ENCODE results near the gene ZNF516.

Gene ZNF516

DNA sequence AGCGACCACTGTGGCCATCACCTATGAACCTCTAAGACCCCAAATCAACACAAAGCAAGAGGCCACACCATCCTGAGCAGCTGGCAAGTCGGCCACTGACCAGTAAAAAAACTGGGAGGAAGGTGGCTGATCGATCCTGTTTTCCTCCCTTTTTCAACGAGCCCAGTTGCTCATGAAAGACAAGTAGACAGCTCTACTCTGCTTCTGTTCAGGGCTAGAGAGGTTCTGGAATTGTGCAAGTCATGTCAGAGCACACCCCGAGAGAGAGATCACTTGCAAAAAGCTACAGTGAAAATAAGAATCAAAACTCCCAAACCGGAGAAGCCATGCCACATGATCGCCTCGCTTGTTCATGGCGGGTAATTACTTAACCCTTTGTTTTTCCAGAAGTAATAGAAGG, 34.6 kb downstream of the ZNF516 start:
- no peak for DNase-seq (ENCODE audit: low read depth)
- H3K4me3 ChIP-seq (ENCODE audit: low read depth, low read length), result no peak overlapping the region

DNA sequence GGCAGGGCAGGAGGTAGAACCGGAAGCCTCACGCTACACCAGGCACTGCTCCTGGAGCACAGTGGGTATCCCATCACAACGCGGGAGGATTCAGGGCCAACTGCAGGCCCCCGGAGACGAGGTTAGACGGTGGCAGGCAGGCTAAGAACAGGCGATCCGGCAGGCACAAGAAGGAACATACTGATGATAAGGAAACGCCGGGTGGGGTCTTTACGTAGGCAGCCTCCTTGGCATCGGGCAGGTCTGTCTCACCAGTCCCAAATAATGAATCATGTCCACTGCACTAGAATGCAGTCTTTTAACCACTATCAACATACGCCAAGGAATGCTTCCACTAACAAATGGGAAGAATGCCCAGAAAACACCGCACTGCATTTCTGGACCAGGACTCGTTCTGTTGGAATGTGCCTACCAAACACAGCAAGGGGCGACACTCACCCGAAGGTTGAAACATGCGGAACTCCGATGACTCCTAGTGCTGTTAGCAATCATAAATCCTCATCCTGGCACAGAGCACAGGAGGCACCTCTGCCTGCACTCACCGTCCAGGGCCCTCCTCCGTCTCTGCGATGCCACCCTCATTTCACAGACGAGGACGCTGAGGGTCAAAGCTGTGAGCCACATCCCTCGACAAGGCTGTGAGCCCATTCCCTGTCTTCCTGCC, 35.2 kb downstream of the ZNF516 start:
- H3K4me3 ChIP-seq (ENCODE audit: low read depth, low read length), result peak overlapping the region; percentile 1
- DNase-seq (ENCODE audit: low read depth), result peak; percentile 99

DNA sequence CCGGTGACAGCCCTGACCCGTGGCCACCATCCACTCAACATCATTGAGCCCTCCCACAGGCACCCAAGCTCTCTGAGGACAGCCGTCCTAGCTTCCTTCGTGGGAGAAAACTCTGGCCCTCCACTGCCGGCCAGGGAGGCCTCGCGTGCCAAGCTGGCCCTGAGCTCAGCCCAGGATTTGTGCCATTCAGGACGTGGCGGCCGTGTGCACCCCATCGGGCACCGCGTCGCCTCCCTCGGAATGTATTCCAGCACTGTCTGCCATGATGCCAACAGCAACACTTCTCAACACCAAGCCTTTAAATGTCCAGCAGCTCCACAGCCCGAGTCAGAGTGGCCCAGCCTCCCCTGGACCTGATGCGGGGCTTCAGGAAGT, 35.7 kb downstream of the ZNF516 start:
- peak overlapping the region; percentile 1 for H3K4me3 ChIP-seq (ENCODE audit: low read depth, low read length)
- no peak for DNase-seq (ENCODE audit: low read depth)

DNA sequence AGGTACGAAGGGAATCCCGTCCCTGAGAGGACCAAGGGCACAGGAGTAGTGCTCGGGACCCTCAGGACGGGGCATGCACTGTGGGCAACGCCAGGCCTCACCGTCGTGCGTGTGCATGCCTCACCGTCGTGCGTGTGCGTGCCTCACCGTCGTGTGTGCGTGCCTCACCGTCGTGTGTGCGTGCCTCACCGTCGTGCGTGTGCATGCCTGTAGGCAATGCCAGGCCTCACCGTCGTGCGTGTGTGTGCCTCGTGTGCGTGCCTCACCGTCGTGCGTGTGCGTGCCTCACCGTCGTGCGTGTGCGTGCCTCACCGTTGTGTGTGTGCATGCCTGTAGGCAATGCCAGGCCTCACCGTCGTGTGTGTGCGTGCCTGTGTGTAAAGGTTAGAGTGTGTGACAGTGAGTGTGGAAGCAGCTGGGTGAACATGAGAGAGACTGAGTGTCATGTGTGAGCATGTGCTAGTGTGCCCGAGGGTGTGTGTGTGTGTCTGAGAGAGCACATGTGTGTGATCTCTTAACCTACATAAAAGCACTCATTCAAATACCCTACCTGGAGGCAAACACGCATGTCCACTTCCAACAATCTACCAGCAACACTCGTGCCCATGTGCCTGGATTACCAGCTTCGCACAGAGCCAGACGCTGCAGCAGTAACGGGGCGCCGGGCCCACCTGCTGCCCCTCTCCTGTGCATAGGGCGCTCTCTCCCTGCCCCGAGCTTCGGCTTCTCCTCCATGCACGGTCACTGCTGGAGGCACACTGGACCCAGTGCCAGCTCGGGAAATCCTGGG, 36.3 kb downstream of the ZNF516 start:
- H3K4me3 ChIP-seq (ENCODE audit: low read depth, low read length), result no peak overlapping the region
- DNase-seq (ENCODE audit: low read depth), result no peak

DNA sequence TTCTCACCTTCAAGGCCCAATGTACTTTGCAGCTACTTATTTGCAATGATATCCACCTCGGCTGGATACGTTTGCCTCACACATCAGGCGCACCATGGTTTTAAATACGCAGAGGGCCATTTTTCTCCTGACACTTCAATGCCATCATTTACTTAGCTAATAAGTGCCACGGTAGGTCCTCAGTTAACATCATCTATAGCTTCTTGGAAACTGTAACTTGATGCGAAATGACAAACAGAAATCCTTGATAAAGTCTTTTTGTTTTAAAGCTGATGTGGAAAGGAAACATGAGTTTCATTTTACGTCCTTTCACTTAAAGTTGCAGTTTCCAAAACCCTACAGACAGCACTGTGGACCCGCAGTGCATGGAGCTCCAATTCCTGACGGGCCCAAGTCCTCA, 37.1 kb downstream of the ZNF516 start:
- no peak for DNase-seq (ENCODE audit: low read depth)
- H3K4me3 ChIP-seq (ENCODE audit: low read depth, low read length), result no peak overlapping the region

DNA sequence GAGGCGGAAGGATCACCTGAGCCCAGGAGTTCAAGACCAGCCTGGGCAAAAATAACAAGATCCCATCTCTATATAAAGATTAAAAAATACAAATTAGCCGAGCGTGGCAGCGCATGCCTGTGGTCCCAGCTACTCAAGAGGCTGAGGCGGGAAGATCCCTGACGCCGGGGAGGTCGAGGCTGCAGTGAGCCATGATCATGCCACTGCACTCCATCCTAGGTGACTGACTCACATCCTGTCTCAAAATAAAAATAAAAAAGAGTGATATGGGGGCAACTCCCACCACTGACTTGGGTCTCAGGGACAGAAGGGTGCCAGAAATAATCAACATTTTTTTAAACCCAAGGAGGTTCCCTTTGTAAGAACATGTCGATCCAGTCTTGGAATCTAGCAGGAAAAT, 37.6 kb downstream of the ZNF516 start:
- H3K4me3 ChIP-seq (ENCODE audit: low read depth, low read length), result no peak overlapping the region
- no peak for DNase-seq (ENCODE audit: low read depth)

DNA sequence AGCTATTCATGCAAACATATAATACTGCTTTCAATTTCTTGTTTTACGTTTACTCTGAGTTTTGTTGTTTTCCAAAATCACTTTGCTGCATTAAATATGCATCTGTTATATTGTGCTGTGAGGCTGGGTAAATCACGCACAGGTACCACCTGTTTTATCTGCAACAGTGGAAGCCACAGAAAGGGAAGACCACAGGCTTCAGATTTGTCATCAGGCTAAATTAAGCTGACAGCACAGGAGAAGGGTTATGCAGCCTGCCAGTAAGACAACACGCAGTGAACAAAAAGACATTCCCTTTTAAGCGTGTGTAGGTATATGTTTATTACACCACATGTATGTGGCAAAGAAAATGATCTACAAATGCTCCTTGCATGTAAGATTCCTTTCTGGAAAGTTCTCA, 38.2 kb downstream of the ZNF516 start:
- H3K4me3 ChIP-seq (ENCODE audit: low read depth, low read length), result no peak overlapping the region
- DNase-seq (ENCODE audit: low read depth), result no peak

DNA sequence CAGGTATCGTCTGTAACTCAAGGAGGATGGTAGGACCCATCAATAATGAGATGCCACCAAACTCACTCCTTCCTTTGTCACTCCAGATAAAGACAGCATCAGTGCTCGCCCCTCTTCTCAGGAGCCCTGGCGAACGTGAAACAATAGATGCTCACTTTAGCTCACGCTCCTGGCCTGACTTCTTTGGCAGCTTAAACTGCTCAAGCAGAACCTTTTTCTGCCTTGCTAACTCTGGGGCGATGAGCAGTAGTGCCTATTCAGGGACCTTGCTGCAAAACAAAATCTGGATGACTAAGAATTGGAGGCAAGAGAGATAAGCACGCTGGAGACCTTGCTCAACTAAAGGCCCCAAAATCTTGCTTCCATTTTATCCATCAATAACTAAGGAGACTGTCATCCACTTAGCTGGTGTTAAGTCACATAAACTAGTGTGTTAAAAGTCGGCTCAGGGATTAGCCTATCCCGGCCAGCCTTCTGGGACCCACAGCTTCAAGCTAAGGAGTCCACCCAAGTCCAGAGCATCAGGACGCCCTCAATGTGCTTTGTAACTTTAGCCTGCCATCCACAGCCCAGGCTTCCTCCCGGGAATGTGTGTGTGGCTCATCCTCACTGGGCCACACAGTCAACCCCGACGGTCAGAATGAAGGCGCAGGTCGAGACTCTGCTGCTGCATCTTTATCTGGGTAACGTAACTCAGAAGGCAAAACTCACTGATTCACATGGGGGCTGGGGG, 38.9 kb downstream of the ZNF516 start:
- H3K4me3 ChIP-seq (ENCODE audit: low read depth, low read length), result no peak overlapping the region
- DNase-seq (ENCODE audit: low read depth), result no peak

DNA sequence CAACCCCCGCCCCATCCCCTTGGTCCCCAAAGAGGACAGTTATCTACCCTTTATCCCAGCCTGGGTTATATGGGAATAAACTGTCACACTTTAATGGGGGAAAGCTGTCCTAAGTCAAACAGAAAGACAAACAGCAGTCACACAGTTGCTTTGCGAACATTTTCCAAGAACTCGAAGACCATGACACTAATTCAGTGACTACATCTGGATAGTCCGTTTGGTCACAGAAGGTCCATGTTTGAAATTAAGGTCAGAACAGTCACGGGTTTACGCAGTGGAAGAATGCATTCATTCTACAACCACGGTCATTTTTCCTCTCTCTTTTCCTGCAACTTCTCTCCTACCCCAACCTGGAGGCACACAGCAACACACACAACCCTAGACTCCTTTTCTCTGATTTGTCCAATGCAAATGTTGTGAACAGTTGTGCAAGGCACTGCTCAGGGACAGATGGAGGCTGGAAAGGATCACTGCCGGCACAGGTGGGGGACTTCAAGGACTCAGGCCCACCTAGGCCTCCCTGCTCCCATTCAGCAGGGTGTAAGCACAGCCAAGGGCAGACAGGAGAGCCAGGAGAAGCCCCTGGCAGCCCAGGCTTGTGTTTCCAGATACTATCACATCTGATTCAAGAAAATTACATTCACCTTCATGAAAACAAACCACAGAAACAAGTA, 39.9 kb downstream of the ZNF516 start:
- H3K4me3 ChIP-seq (ENCODE audit: low read depth, low read length), result no peak overlapping the region
- DNase-seq (ENCODE audit: low read depth), result no peak

DNA sequence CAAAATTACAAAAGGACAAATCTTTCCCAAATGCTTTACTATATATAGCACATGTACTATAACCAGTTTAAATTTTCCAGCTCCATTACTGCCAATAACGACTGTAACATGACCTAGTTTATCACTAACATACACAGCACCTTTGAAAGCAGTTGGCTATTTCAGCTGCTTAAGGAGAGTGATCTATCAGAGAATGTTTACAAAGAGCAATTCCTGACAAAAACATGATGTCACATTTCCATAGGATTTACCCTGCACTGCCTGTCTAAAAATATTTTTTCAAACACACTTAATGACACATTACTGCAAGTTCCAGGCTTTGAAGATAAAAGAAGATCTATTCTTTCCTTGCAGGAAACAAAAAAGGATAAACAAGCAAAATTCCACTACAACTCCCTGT, 40.6 kb downstream of the ZNF516 start:
- DNase-seq (ENCODE audit: low read depth), result no peak

DNA sequence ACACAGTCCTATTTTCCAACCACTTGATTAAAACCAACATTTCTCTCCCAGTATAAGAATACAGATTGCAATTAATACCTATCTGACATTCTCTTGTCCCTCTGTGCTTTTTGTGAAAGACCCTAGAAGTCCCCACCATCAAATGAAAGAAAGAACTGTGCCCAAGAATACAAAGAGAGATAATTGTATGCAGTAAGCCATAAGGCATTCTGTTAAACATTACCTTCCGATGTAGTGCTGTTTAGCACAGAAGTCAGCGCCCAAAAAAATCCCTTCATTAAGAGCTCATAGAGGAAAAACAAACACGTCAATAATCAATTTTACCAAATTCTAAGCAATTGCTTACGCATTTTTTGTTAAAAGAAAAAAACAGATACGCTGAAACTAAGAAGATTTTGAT, 41.1 kb downstream of the ZNF516 start:
- no peak for DNase-seq (ENCODE audit: low read depth)
- H3K4me3 ChIP-seq (ENCODE audit: low read depth, low read length), result no peak overlapping the region

More for the DNA sequence above, 40.6 kb downstream of the ZNF516 start:
- no peak overlapping the region for H3K4me3 ChIP-seq (ENCODE audit: low read depth, low read length)

DNA sequence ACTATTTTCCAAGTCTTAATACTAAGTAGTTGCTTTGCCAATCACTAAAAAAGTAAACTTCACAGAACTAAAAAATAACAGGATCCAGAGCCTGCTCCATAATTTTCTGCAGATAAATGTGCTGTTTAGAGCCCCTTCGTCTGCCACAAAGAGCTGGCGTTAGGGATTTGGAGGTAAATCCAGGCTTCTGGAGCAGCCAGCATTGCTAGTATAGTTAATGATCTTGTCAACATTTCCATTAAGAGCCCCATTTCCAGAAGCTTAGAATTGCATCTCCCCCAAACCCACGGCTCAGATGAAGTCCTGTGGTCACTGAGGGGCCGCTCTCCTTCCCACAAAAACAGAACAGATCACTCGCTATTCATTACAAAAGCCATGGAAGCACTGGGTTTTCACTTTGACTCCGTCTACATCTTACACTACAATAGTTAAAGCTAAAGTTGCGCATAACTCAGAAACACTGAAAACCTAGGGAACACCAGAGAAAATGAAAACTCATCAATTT, 41.9 kb downstream of the ZNF516 start:
- DNase-seq (ENCODE audit: low read depth), result no peak
- H3K4me3 ChIP-seq (ENCODE audit: low read depth, low read length), result no peak overlapping the region

DNA sequence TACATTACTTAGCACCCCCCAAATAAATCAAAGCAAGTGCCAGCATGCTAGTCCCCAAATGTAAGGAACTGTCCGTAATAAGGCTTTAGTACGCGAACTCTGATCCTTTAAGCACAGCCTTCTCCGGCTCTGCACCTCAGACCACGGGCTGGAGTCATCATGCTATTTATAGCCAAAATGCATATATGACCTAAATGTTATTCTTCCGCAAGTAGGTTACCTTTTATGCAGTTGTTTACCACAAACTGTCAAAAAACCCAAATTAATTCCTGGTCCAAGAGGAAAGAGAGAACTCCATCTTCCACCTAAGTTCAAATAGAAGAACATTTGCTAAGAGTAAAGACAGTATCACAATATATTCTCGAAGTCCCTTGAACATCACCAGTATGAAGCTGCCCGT, 42.7 kb downstream of the ZNF516 start:
- no peak for DNase-seq (ENCODE audit: low read depth)
- peak overlapping the region; percentile 47 for H3K4me3 ChIP-seq (ENCODE audit: low read depth, low read length)

DNA sequence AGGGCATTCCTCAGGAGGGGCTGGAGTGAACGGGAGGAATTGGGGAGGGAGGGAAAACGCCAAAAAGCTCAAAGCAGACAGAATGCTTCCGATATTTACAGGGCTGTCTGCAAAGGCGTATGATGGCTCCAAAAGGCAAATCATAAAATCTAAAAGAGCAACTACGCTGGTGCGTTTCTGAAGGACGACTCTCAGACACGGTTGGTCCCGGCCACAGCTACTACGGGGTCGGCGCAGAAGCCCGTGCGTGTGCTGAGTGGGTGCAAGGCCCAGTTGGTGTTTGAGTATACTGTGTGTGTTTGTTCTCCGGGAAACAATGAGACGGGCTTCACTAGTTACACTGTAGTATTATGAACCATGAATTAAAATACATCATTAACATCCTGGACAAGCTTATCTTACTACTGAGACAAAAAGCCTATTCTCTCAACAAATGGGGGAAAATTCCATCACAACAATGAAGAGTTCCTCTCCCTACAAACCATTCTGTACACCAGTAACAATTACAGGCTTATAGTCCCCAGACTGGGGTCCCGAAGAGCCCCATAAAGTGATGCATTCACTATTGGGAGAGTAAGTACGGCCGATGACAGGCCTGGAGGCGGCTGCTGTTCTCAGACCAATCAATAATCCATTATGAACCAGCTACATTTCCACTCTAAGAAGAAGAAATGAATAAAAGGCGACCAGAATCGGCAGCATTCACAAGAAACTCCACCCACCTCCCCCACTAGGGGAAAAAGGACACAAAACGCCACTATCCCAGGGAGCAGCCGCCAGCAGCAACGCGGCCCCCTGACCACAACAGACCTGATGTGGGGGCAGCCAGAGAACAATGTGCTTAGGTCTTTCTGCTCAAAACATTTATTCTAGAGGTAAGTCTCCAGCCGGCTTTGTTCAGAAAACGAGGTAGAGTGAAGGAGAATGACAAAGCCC, 43.4 kb downstream of the ZNF516 start:
- peak overlapping the region; percentile 47 for H3K4me3 ChIP-seq (ENCODE audit: low read depth, low read length)

DNA sequence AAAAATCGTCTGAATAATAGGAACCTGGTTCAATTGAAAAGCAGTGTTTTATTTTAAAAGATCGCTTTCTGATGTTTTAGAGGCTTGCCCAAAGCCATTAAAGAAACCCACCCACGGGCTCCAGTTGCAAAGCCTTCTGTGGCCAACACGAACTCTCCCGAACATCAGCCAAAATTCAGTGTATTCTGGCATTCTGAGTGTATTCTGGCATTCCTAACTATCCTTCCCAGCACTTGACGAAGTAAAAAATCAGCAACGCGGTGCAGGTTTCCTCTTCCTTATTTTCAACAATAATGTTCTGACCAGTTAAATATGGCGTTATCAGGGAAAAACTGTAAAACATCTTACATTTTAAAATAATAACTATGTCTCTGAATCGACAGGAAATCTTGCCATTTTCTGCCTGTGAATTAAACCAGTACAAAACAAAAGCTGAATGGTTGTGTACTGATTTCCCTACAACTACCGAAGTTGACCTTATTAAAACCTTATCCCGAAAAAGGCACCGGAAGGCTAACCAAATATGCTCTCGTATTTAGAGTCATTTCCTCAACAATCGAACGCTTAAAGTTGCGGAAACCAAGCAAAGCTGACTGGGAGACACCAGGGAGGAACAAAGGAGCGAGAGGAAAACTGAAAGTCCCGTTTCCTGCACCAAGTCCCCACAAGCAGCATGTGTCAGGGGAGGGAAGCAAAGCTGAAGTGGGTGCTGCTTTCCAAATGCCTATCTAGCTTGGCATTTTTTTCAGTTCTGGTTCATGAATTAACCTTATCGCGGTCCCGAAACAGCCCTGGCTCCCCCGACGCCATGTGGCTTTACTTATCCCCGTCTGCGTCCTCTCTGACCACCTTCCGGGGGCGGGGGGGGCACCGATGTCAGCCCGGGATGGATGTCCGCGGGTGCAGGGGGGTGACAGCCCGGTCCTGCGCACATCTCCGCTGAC, 44.3 kb downstream of the ZNF516 start:
- H3K4me3 ChIP-seq (ENCODE audit: low read depth, low read length), result peak overlapping the region; percentile 47
- no peak for DNase-seq (ENCODE audit: low read depth)

More for the DNA sequence above, 43.4 kb downstream of the ZNF516 start:
- no peak for DNase-seq (ENCODE audit: low read depth)

DNA sequence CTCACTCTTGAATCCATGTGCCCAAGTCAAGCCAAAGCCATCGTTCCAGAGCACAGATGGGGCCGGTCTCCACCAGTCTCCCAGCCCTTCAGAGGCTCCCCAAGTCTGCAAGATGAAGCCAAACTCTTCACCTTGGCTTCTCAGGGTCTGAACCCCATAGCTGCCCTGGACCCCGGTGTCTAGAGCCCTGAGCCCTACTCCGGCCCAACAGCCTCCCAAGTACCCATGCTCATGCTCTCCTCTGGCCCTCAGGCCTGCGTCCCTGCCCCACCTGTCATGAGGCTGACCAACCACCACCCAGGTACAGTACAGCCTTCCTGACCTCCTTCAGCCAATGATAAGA, 46.0 kb downstream of the ZNF516 start:
- H3K4me3 ChIP-seq (ENCODE audit: low read depth, low read length), result no peak overlapping the region
- DNase-seq (ENCODE audit: low read depth), result no peak

DNA sequence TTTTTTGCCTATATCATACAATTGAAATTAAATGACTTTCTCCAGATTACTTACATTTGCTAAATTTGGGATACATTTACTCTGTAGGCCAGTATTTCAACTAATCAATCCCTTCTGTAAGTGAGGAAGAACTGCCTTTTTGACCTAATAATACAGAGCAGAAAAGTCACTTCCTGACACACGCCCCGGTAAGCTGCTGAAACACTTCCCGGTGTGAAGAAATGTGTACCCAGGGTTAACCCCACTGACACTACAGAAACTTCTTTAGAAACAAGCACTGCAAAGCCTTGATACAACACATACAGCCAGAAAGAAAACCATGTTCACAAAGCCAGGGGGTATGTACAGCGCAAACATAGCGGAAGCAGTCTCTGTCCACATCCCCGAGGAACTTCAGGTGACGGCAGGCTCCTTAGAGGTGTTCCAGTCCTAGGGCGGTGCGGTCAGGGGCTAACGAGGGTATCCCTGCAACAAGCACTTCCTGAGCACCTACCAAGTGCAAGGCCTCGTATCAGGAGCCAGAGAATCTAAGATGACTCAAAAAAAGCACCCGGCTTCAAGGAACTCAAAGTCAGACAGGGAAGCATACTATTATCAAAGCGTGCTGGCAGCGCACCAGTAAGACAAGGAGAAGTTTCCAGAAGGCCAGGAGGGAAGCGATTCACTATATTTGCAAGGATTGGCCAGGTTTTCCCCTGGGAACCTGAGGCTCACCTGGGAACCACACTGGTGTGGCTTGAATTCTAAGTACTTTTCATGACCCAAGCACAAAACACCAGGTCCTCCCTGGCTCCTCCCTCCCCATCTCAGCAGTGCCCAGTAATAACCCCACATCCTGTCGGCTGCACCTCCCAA, 46.6 kb downstream of the ZNF516 start:
- DNase-seq (ENCODE audit: low read depth), result no peak
- H3K4me3 ChIP-seq (ENCODE audit: low read depth, low read length), result no peak overlapping the region

Data from skeletal muscle cell (primary cell).